ENCODE measurements around the gene CYB561D2. TPM values are rescaled to one million over a fixed set of nuclear protein-coding genes. Genes with fewer than 3 reads are reported as not detected.

CYB561D2 gene
- total RNA-seq, 1 experiment from 2014 or later: 69.0 TPM

- no peak for DNase-seq (ENCODE audit: low read depth)
Measured at GRCh38 chr3:50389414-50389767, 38.7 kb downstream of the CYB561D2 start.

- no peak for DNase-seq (ENCODE audit: low read depth)
Measured at GRCh38 chr3:50390508-50391224, 40.0 kb downstream of the CYB561D2 start.

GRCh38 chr3:50392101-50392715 is 41.5 kb downstream of the CYB561D2 start:
- DNase-seq (ENCODE audit: low read depth): no peak

GRCh38 chr3:50393061-50393460 is 42.4 kb downstream of the CYB561D2 start:
- DNase-seq (ENCODE audit: low read depth): no peak

GRCh38 chr3:50395070-50395860 is 44.6 kb downstream of the CYB561D2 start:
- DNase-seq (ENCODE audit: low read depth): no peak

GRCh38 chr3:50396502-50396901 is 45.8 kb downstream of the CYB561D2 start:
- no peak for DNase-seq (ENCODE audit: low read depth)

- no peak for DNase-seq (ENCODE audit: low read depth)
Measured at GRCh38 chr3:50401978-50402595, 51.4 kb downstream of the CYB561D2 start.

Other genes with a start within 250 kb of the CYB561D2 start
- gene SEMA3F, start 195.5 kb upstream of the CYB561D2 start, total RNA-seq (2014; rRNA removed; shearing (Covaris generic)): 45.7 and 48.6 TPM in 2 replicates
- not detected in 2 replicates for gene GNAT1, start 159.3 kb upstream of the CYB561D2 start, total RNA-seq (2014; rRNA removed; shearing (Covaris generic))
- gene SLC38A3, start 145.6 kb upstream of the CYB561D2 start, total RNA-seq (2014; rRNA removed; shearing (Covaris generic)): 2.2 TPM in 1 of 2 replicates, not detected in the other
- 304 and 403 TPM in 2 replicates for gene GNAI2, start 114.7 kb upstream of the CYB561D2 start, total RNA-seq (2014; rRNA removed; shearing (Covaris generic))
- 4.0 and 5.0 TPM in 2 replicates for gene SEMA3B, start 81.7 kb upstream of the CYB561D2 start, total RNA-seq (2014; rRNA removed; shearing (Covaris generic))
- gene LSMEM2, start 71.8 kb upstream of the CYB561D2 start, total RNA-seq (2014; rRNA removed; shearing (Covaris generic)): not detected in 2 replicates
- gene IFRD2, start 58.4 kb upstream of the CYB561D2 start, total RNA-seq (2014; rRNA removed; shearing (Covaris generic)): 168 and 172 TPM in 2 replicates
- gene HYAL3, start 51.5 kb upstream of the CYB561D2 start, total RNA-seq (2014; rRNA removed; shearing (Covaris generic)): 10.4 and 11.6 TPM in 2 replicates
- 13.1 and 23.5 TPM in 2 replicates for gene NAA80, start 51.5 kb upstream of the CYB561D2 start, total RNA-seq (2014; rRNA removed; shearing (Covaris generic))
- gene HYAL1, start 47.3 kb upstream of the CYB561D2 start, total RNA-seq (2014; rRNA removed; shearing (Covaris generic)): 0.40 and 0.43 TPM in 2 replicates
- gene HYAL2, start 28.1 kb upstream of the CYB561D2 start, total RNA-seq (2014; rRNA removed; shearing (Covaris generic)): 91.6 and 97.5 TPM in 2 replicates
- gene TUSC2, start 22.6 kb upstream of the CYB561D2 start, total RNA-seq (2014; rRNA removed; shearing (Covaris generic)): 40.6 and 53.3 TPM in 2 replicates
- gene RASSF1, start 10.0 kb upstream of the CYB561D2 start, total RNA-seq (2014; rRNA removed; shearing (Covaris generic)): 12.5 and 15.0 TPM in 2 replicates
- 1.4 and 2.8 TPM in 2 replicates for gene ZMYND10, start 5.1 kb upstream of the CYB561D2 start, total RNA-seq (2014; rRNA removed; shearing (Covaris generic))
- 47.5 and 57.4 TPM in 2 replicates for gene NPRL2, start 87 bp upstream of the CYB561D2 start, total RNA-seq (2014; rRNA removed; shearing (Covaris generic))
- 75.7 and 90.1 TPM in 2 replicates for gene TMEM115, start 8.7 kb downstream of the CYB561D2 start, total RNA-seq (2014; rRNA removed; shearing (Covaris generic))
- 0.56 TPM in 1 of 2 replicates, not detected in the other for gene CACNA2D2, start 152.8 kb downstream of the CYB561D2 start, total RNA-seq (2014; rRNA removed; shearing (Covaris generic))
- 1.9 and 2.5 TPM in 2 replicates for gene C3orf18, start 216.9 kb downstream of the CYB561D2 start, total RNA-seq (2014; rRNA removed; shearing (Covaris generic))
- 14.0 and 14.9 TPM in 2 replicates for gene HEMK1, start 218.7 kb downstream of the CYB561D2 start, total RNA-seq (2014; rRNA removed; shearing (Covaris generic))